WTC11 (cell line): ENCODE results near the gene NECTIN1.

Experiments used
- NFE2L1 ChIP-seq: sonication (generic); formaldehyde crosslinking; IDR thresholded peaks from 2 replicates; pipeline ENCODE4 v1.8.1; 2023; ENCODE audit warnings: missing genetic modification reagents
- TF ChIP-seq, protein P1 (sequence below): sonication (generic); formaldehyde crosslinking; IDR thresholded peaks from 2 replicates; pipeline ENCODE4 v1.8.0; 2022; ENCODE audit warnings: mild to moderate bottlenecking, missing genetic modification reagents

DNA sequence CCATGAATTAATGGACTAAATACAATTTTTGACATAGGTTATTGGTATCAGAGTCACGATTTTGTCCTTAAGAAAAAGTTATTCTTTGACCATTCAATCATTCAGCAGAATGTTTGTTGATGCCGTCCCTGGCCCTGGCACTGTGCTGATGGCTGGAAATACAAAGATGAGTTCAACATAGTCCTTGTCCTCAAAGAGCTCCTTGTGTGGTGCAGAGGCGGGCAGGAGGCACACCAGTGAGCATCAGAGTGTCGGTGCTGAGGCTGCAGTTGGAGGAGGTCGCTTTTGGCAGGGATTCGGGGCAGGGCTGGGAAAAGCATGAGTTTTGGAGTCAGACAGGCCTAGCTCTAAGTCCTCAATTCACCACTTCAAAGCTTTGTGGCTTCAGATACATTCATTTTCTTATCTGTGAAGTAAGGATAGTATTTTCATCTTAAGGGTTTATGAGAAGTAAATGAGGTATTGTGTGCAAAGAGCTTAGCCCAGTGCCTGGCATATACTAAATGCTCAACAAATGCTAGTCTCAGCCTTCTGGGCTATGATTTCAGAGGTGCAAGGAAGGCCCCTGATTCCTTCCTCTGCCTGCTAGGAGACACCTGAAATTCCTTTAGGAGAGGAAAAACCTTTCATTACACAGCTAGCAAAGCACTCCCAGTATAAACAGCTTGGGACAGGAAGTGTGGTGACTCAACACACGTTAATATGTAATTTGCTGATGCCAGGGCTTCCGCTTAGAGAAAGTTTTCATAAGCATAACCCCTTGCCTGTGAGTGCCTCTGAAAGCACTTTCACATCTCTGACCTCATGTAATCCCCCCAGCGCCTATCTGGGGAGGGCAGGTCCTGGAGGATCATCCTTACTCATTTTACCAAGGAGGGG is 113.8 kb downstream of the NECTIN1 start:
- TF ChIP-seq, protein P1, sequence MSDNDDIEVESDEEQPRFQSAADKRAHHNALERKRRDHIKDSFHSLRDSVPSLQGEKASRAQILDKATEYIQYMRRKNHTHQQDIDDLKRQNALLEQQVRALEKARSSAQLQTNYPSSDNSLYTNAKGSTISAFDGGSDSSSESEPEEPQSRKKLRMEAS (CRISPR knock-in tag): no peak
- TF ChIP-seq NFE2L1 (CRISPR knock-in tag): no peak
